K562 (cell line): ENCODE measurements around the gene ZMYND8. TPM values are rescaled to one million over a fixed set of nuclear protein-coding genes. Genes with fewer than 3 reads are reported as not detected.

ENCODE experiments used
- BACH1 ChIP-seq: fragments of 200-800 bp; sonication (Bioruptor generic); IDR thresholded peaks from 2 replicates; pipeline ENCODE4 v1.6.1; 2016; ENCODE audit warnings: missing genetic modification characterization, missing compliant biosample characterization
- CGGBP1 ChIP-seq: fragments of 250-450 bp; sonication (Bioruptor Pico); IDR thresholded peaks from 2 replicates; pipeline ENCODE4 v1.9.0; 2021; ENCODE audit warnings: mild to moderate bottlenecking
- CSDE1 ChIP-seq, 2 experiments: fragments of 450-650 bp; IDR thresholded peaks; 2 replicates each; pipeline ENCODE4 v1.6.1; 2016; ENCODE audit warnings: mild to moderate bottlenecking in 1 of 2
- DPF2 ChIP-seq: fragments of 450-650 bp; IDR thresholded peaks from 2 replicates; pipeline ENCODE4 v1.6.1; 2016
- ETS2 ChIP-seq: IDR thresholded peaks from 2 replicates; pipeline ENCODE4 v1.6.1; 2016; ENCODE audit warnings: borderline replicate concordance, missing genetic modification characterization, mild to moderate bottlenecking, moderate library complexity, missing compliant biosample characterization; ENCODE audit not compliant: poor library complexity, severe bottlenecking
- IRF1 ChIP-seq: sonication (generic); formaldehyde crosslinking; IDR thresholded peaks from 2 replicates; pipeline ENCODE4 v1.8.0; 2022; ENCODE audit warnings: missing genetic modification reagents, mild to moderate bottlenecking, borderline replicate concordance
- POLR2H ChIP-seq: IDR thresholded peaks from 2 replicates; pipeline ENCODE4 v1.6.1; 2016; ENCODE audit warnings: missing genetic modification characterization, low read depth, mild to moderate bottlenecking, control low read depth, missing compliant biosample characterization, moderate library complexity
- PRPF4 ChIP-seq: fragments of 200-400 bp; formaldehyde crosslinking; IDR thresholded peaks from one replicate; pipeline ENCODE4 v1.6.1; 2017; ENCODE audit warnings: low read length, low read depth, mild to moderate bottlenecking; ENCODE audit not compliant: insufficient read depth, poor library complexity, severe bottlenecking
- SMARCE1 ChIP-seq: fragments of 450-650 bp; IDR thresholded peaks from 2 replicates; pipeline ENCODE4 v1.7.1; 2016; ENCODE audit warnings: mild to moderate bottlenecking
- XRCC4 ChIP-seq: IDR thresholded peaks from one replicate; pipeline ENCODE4 v1.6.1; 2011; ENCODE audit not compliant: insufficient read depth, insufficient read length; ENCODE audit errors: extremely low read depth
- ZBTB11 ChIP-seq, 3 experiments: fragments of 200-800 bp in 1 of 3; fragments of 250-450 bp in 1 of 3; fragments of 450-650 bp in 1 of 3; sonication (Bioruptor Pico) in 1 of 3; sonication (Bioruptor generic) in 1 of 3; formaldehyde crosslinking in 1 of 3; IDR thresholded peaks; 2 replicates each; pipeline versions ENCODE4 v1.6.1 to v1.8.0; 2016 to 2022; ENCODE audit warnings: mild to moderate bottlenecking in 2 of 3, missing genetic modification characterization in 2 of 3, missing compliant biosample characterization in 1 of 3, moderate library complexity in 1 of 3
- ZBTB12 ChIP-seq: fragments of 250-450 bp; sonication (Bioruptor Pico); IDR thresholded peaks from 2 replicates; pipeline ENCODE4 v1.4.0; 2020
- ZBTB26 ChIP-seq: fragments of 450-650 bp; formaldehyde crosslinking; IDR thresholded peaks from 2 replicates; pipeline ENCODE4 v1.4.0; 2022; ENCODE audit warnings: missing genetic modification characterization
- ZBTB34 ChIP-seq: fragments of 250-450 bp; sonication (Bioruptor Pico); IDR thresholded peaks from 2 replicates; pipeline ENCODE4 v1.8.0; 2021; ENCODE audit warnings: mild to moderate bottlenecking, moderate library complexity
- ZNF253 ChIP-seq: fragments of 250-450 bp; sonication (Bioruptor Pico); conservative IDR thresholded peaks from 2 replicates; pipeline ENCODE4 v1.6.1; 2021; ENCODE audit warnings: mild to moderate bottlenecking
- ZSCAN29 ChIP-seq: fragments of 450-650 bp; IDR thresholded peaks from 2 replicates; pipeline ENCODE4 v1.6.1; 2017
- polyA plus RNA-seq, 8 experiments: library from polyadenylated mRNA; depleted of rRNA in 4 of 8; stranded (reverse) in 5 of 8; unstranded in 3 of 8; fragments of >200 nt; fragmentation: Nextera tagmentation in 2 of 8; fragmentation: Illumina TruSeq in 1 of 8; extraction: Ambion mirVana in 2 of 8; extraction: Trizol in 1 of 8; gene quantifications; 2 replicates each; pipeline versions ENCODE4 v1.2.1 to v1.2.3, GENCODE V29; 2011 to 2014; ENCODE audit warnings: inconsistent platforms in 1 of 8, missing spikeins in 1 of 8
- total RNA-seq, 7 experiments: library from RNA; depleted of rRNA in 6 of 7; stranded (reverse); fragments of >200 nt in 6 of 7; fragmentation: Illumina TruSeq in 2 of 7; extraction: Trizol in 2 of 7; gene quantifications; 2 replicates each; pipeline versions ENCODE4 v1.2.1 to v1.2.3, GENCODE V29; 2011 to 2021; ENCODE audit warnings: low replicate concordance in 1 of 7

The ZMYND8 gene
- total and polyA plus RNA-seq, 9 of the 15 experiments (the other 6 are each of a cell fraction or from before 2014, with no cell fraction given), result 31.8 to 148 (median 71.9) TPM

- TF ChIP-seq ZBTB11 (CRISPR knock-in tag; IDR thresholded peaks at IDR 0.05), result peak in 1 of 3 experiments; percentile 63; a peak in 1 of 6 replicates
- no peak for TF ChIP-seq POLR2H (tag)
- TF ChIP-seq ZBTB34 (CRISPR knock-in tag), result no peak
- TF ChIP-seq ZNF253, result no peak
- TF ChIP-seq CGGBP1 (CRISPR knock-in tag), result no peak
- no peak for TF ChIP-seq CSDE1 (IDR thresholded peaks at IDR 0.05)
- no peak for TF ChIP-seq PRPF4
- TF ChIP-seq ZSCAN29, result no peak
- no peak for TF ChIP-seq ZBTB26
- no peak for TF ChIP-seq IRF1 (CRISPR knock-in tag)
- peak; percentile 69; the same call in 1 of the 2 replicates for TF ChIP-seq SMARCE1
- no peak for TF ChIP-seq XRCC4
- TF ChIP-seq ETS2 (tag), result no peak
- no peak for TF ChIP-seq BACH1
- peak; percentile 40; the same call in 1 of the 2 replicates for TF ChIP-seq DPF2
- TF ChIP-seq ZBTB12 (CRISPR knock-in tag), result no peak
Measured at GRCh38 chr20:47274401-47275108, 81.9 kb downstream of the ZMYND8 start (continued).
